B cell (primary cell): ENCODE measurements around the gene IPO11. TPM values are rescaled to one million over a fixed set of nuclear protein-coding genes. Genes with fewer than 3 reads are reported as not detected.

Experiments used
- ATAC-seq: fragments of 200-7000 bp; cut with Tn5 transposase; one replicate; pipeline ENCODE4 v1.10.0; 2021; ENCODE audit warnings: low read depth, mild to moderate bottlenecking, moderate number of reproducible peaks, moderate library complexity
- CTCF ChIA-PET: fragments of 350-600 bp; sonication (Branson Sonifier 250); formaldehyde crosslinking; loops from one replicate; lab custom pipeline; 2021; ENCODE audit warnings: antibody characterized with exemption, inconsistent platforms; lab: Charles Lee
- POLR2A ChIA-PET: fragments of 350-600 bp; sonication (Branson Sonifier 250); formaldehyde crosslinking; loops from one replicate; lab custom pipeline; 2021; ENCODE audit warnings: antibody characterized with exemption; lab: Charles Lee
- DNase-seq: peaks from one replicate; pipeline ENCODE4 v3.0.0; 2013
- H2AFZ ChIP-seq: 2 replicates; pipeline ENCODE4 v1.6.1; 2012; ENCODE audit warnings: mild to moderate bottlenecking, low read depth, low read length; ENCODE audit not compliant: insufficient read depth, poor library complexity, severe bottlenecking
- H3K27ac ChIP-seq, 2 donors: 1 replicate in 1 of 2; 2 replicates in 1 of 2; pipeline ENCODE4 v1.5.1; 2012 to 2013; ENCODE audit warnings: low read length in 2 of 2, mild to moderate bottlenecking in 2 of 2, moderate library complexity in 1 of 2
- H3K27me3 ChIP-seq, 4 experiments: fragments of 200-600 bp in 1 of 4; sonication (generic) in 1 of 4; replicated peaks in 1 of 4; 1 replicate in 2 of 4; 2 replicates in 2 of 4; pipeline versions ENCODE4 v1.6.1 to v1.7.0; 2013 to 2016; ENCODE audit warnings: low read length in 3 of 4, mild to moderate bottlenecking in 2 of 4, mixed read lengths in 1 of 4, moderate library complexity in 1 of 4; ENCODE audit not compliant: insufficient read depth in 4 of 4, control insufficient read depth in 3 of 4; ENCODE audit errors: control extremely low read depth in 1 of 4
- H3K36me3 ChIP-seq, 2 experiments: replicated peaks in 1 of 2; 1 replicate in 1 of 2; 2 replicates in 1 of 2; pipeline versions ENCODE4 v1.6.1 to v1.7.1; 2013; ENCODE audit warnings: low read length in 1 of 2; ENCODE audit not compliant: insufficient read depth in 2 of 2, control insufficient read depth in 1 of 2; ENCODE audit errors: control extremely low read depth in 1 of 2, extremely low read depth in 1 of 2
- H3K4me1 ChIP-seq, 2 donors: fragments of 200-600 bp in 1 of 2; sonication (generic) in 1 of 2; 1 replicate in 1 of 2; 2 replicates in 1 of 2; pipeline versions ENCODE4 v1.5.1 to v1.6.1; 2013 to 2017; ENCODE audit warnings: low read length in 2 of 2; ENCODE audit not compliant: control insufficient read depth in 2 of 2, insufficient read depth in 2 of 2
- H3K4me2 ChIP-seq: replicated peaks from 2 replicates; pipeline ENCODE3; 2012; ENCODE audit warnings: mild to moderate bottlenecking, low read depth, low read length; ENCODE audit not compliant: poor library complexity, severe bottlenecking
- H3K4me3 ChIP-seq, 5 experiments: fragments of 200-600 bp in 1 of 5; sonication (generic) in 1 of 5; 1 replicate in 3 of 5; 2 replicates in 2 of 5; pipeline versions ENCODE4 v1.5.1 to v1.7.0; 2011 to 2016; ENCODE audit warnings: low read length in 4 of 5, mild to moderate bottlenecking in 4 of 5, low read depth in 2 of 5, control low read depth in 1 of 5, moderate library complexity in 1 of 5; ENCODE audit not compliant: insufficient read depth in 1 of 5; ENCODE audit errors: control extremely low read depth in 1 of 5, extremely low read depth in 1 of 5
- H3K79me2 ChIP-seq: fragments of 200-600 bp; sonication (generic); one replicate; pipeline ENCODE4 v1.6.0; 2016; ENCODE audit warnings: low read length; ENCODE audit not compliant: control insufficient read depth, insufficient read depth
- H3K9ac ChIP-seq: fragments of 200-600 bp; sonication (generic); 2 replicates; pipeline ENCODE4 v1.6.1; 2017; ENCODE audit warnings: mild to moderate bottlenecking, low read length, moderate library complexity
- H3K9me3 ChIP-seq, 3 donors: one replicate each; pipeline versions ENCODE4 v1.6.1 to v1.7.1; 2013; ENCODE audit warnings: low read length in 2 of 3; ENCODE audit not compliant: control insufficient read depth in 2 of 3, insufficient read depth in 1 of 3; ENCODE audit errors: control extremely low read depth in 1 of 3
- H4K20me1 ChIP-seq: 2 replicates; pipeline ENCODE4 v1.6.0; 2012; ENCODE audit warnings: mild to moderate bottlenecking, low read length; ENCODE audit not compliant: insufficient read depth, control insufficient read depth, poor library complexity, severe bottlenecking
- H3K27ac Mint-ChIP-seq: one replicate; pipeline ENCODE4 v1.8.0; 2021; ENCODE audit warnings: mixed read lengths
- H3K27me3 Mint-ChIP-seq: one replicate; pipeline ENCODE4 v1.8.0; 2021; ENCODE audit warnings: mixed read lengths
- H3K4me1 Mint-ChIP-seq: one replicate; pipeline ENCODE4 v1.8.0; 2021; ENCODE audit warnings: mixed read lengths
- H3K4me3 Mint-ChIP-seq: one replicate; pipeline ENCODE4 v1.8.0; 2021; ENCODE audit warnings: mixed read lengths
- H3K9me3 Mint-ChIP-seq: one replicate; pipeline ENCODE4 v1.8.0; 2022; ENCODE audit warnings: mixed read lengths; ENCODE audit not compliant: insufficient read depth
- CTCF ChIP-seq: fragments of 200-600 bp; IDR thresholded peaks from one replicate; pipeline ENCODE4 v1.8.0; 2022; ENCODE audit warnings: antibody characterized with exemption, mild to moderate bottlenecking
- EZH2 ChIP-seq: IDR thresholded peaks from 2 replicates; pipeline ENCODE4 v1.6.1; 2012; ENCODE audit warnings: borderline replicate concordance, low read depth, mild to moderate bottlenecking, moderate library complexity, low read length; ENCODE audit not compliant: insufficient read depth, poor library complexity, severe bottlenecking
- WGBS: methylation state at CpG from one replicate; pipeline ENCODE4 v1.1.5; 2013; ENCODE audit warnings: missing lambda C conversion rate; ENCODE audit not compliant: insufficient coverage; 5-methylcytosine and 5-hydroxymethylcytosine counted together
- intact Hi-C: fragments of 100-400 bp; cut with micrococcal nuclease; formaldehyde crosslinking; loops from one replicate; pipeline ENCODE4 v1.10.0; 2022
- polyA plus RNA-seq: library from polyadenylated mRNA; depleted of rRNA; stranded (reverse); fragments of >200 nt; gene quantifications from 2 replicates; pipeline ENCODE4 v1.2.3, GENCODE V29; 2012
- total RNA-seq, 2 donors: library from RNA; stranded (reverse); fragments of 120-200 nt in 1 of 2; gene quantifications; 1 replicate in 1 of 2; 2 replicates in 1 of 2; pipeline versions ENCODE4 v1.2.3 to v1.2.4, GENCODE V29; 2013 to 2022

Gene IPO11
- total and polyA plus RNA-seq, 2 donors (not counting 1 experiment from before 2014, with no cell fraction given) = 3.8 to 37.4 TPM

DNA sequence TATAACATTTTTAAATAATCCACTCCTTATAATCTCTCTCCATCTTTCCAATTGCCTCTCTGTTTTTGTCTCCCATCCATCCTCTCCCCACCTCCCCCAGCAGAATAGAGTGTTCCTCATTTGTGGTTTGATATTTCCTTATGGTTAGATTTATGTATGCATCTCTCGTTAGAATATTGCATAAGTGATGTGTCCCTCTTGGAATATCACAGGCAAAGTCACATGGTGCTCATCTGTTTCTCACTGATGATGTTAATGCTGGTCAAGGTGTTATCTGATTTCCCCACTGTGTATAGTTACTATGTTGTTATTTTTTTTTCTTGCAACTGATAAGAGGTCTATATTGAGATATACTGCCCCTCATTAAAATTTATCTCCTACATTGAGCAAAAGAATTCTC, 162.9 kb downstream of the IPO11 start:
- no peak for DNase-seq
- no peak overlapping the region for H3K27ac Mint-ChIP-seq
- H3K27me3 Mint-ChIP-seq = no peaks in the 10 kb centered on the region
- Histone ChIP-seq H3K4me1 (peaks cover 0 to 7% of the 10 kb centered on the region in 2 donors), H2AFZ (no peak overlapping the region), H4K20me1 (no peaks in the 10 kb centered on the region), H3K9ac (no peak overlapping the region), H3K36me3 (peaks cover 2% of the 10 kb centered on the region in 2 experiments), H3K4me2 (no peak overlapping the region), H3K27me3 (no peaks in the 10 kb centered on the region), H3K79me2 (no peaks in the 10 kb centered on the region), H3K9me3 (no peaks in the 10 kb centered on the region), H3K4me3 (no peak overlapping the region), H3K27ac (no peak overlapping the region)
- H3K9me3 Mint-ChIP-seq = no peaks in the 10 kb centered on the region
- CTCF ChIA-PET = no interaction called here
- POLR2A ChIA-PET = no interaction called here
- WGBS = no CpG with 5 or more reads among the region's 1 CpG
- TF ChIP-seq EZH2 (no peak), CTCF (no peak)
- intact Hi-C loops = no loop called here
- H3K4me1 Mint-ChIP-seq = peaks cover 12% of the 10 kb centered on the region
- H3K4me3 Mint-ChIP-seq = no peak overlapping the region
- ATAC-seq = no peak

DNA sequence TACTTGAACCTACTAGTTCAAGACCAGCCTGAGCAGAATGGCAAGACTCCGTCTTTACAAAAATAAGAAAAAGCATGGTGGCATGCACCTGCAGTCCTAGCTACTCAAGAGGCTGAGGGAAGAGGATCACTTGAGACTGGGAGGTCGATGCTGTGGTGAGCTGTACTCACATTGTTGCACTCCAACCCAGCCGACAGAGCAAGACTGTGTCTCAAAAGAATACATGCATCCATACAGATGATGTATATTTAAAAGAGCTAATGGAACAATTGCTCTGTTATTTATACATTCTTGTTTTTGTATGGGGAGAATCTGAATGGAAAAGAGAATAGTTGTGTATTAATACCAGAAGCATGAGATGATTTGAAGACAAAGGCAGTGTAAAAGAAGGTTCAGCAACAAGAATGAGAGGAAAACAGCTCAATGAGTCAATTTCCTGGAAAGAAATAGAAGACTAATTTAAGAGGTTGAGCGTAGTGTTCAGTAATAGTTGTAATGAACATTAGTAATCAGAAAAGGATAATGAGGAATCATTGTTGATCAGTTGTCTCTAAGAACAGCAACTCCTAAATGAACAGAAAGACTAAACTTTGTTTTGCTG, 164.1 kb downstream of the IPO11 start:
- no peaks in the 10 kb centered on the region for H3K27me3 ChIP-seq
- intact Hi-C loops = no loop called here
- H3K27me3 Mint-ChIP-seq = no peaks in the 10 kb centered on the region
- H3K4me2 ChIP-seq = no peak overlapping the region
- no peak overlapping the region for H3K4me3 ChIP-seq
- no peak for TF ChIP-seq EZH2
- no peak for TF ChIP-seq CTCF
- no peak overlapping the region for H2AFZ ChIP-seq
- no peaks in the 10 kb centered on the region for H3K79me2 ChIP-seq
- H3K4me1 Mint-ChIP-seq = peaks cover 12% of the 10 kb centered on the region
- ATAC-seq (no peak), DNase-seq (no peak)
- POLR2A ChIA-PET = no interaction called here
- no peak overlapping the region for H3K27ac Mint-ChIP-seq
- no peaks in the 10 kb centered on the region for H3K9me3 ChIP-seq
- peaks cover 2 to 6% of the 10 kb centered on the region in 2 experiments for H3K36me3 ChIP-seq
- H3K9ac ChIP-seq = no peak overlapping the region
- H4K20me1 ChIP-seq = no peaks in the 10 kb centered on the region
- H3K4me1 ChIP-seq = peaks cover 0 to 7% of the 10 kb centered on the region in 2 donors
- no peak overlapping the region for H3K4me3 Mint-ChIP-seq
- no peaks in the 10 kb centered on the region for H3K9me3 Mint-ChIP-seq
- 100% methylated on average over 1 of the region's 4 CpGs for WGBS
- CTCF ChIA-PET = no interaction called here
- no peak overlapping the region for H3K27ac ChIP-seq
